Mesenchymal stem cell (in vitro differentiated cells and primary cell): ENCODE results near the gene TTC3.

ENCODE experiments used
- DNase-seq: peaks from one replicate; pipeline ENCODE4 v3.0.0-alpha.2; 2013
- H2AFZ ChIP-seq: one replicate; pipeline ENCODE4 v1.6.1; 2013; ENCODE audit warnings: low read depth, mild to moderate bottlenecking, control low read depth, inconsistent platforms, low read length, moderate library complexity
- H2AK5ac ChIP-seq: 2 replicates; pipeline ENCODE4 v1.6.1; 2013; ENCODE audit warnings: low read length, moderate library complexity, mild to moderate bottlenecking, inconsistent platforms; ENCODE audit not compliant: severe bottlenecking
- H2BK120ac ChIP-seq: one replicate; pipeline ENCODE4 v1.6.1; 2013; ENCODE audit warnings: low read depth, mild to moderate bottlenecking, inconsistent platforms, low read length, moderate library complexity
- H2BK12ac ChIP-seq, 2 experiments: one replicate each; pipeline ENCODE4 v1.6.1; 2013; ENCODE audit warnings: inconsistent platforms in 2 of 2, low read length in 2 of 2, mild to moderate bottlenecking in 2 of 2, moderate library complexity in 2 of 2, control low read depth in 1 of 2
- H2BK15ac ChIP-seq: one replicate; pipeline ENCODE4 v1.6.1; 2013; ENCODE audit warnings: mild to moderate bottlenecking, low read depth, inconsistent platforms; ENCODE audit not compliant: poor library complexity, severe bottlenecking
- H2BK5ac ChIP-seq: 2 replicates; pipeline ENCODE4 v1.6.1; 2013; ENCODE audit warnings: low read depth, mild to moderate bottlenecking, low read length, control low read depth, inconsistent platforms; ENCODE audit not compliant: poor library complexity, severe bottlenecking
- H3K14ac ChIP-seq, 2 experiments: one replicate each; pipeline ENCODE4 v1.6.1; 2013; ENCODE audit warnings: inconsistent platforms in 2 of 2, low read length in 2 of 2, control low read depth in 1 of 2, mild to moderate bottlenecking in 1 of 2, moderate library complexity in 1 of 2
- H3K18ac ChIP-seq, 2 experiments: one replicate each; pipeline ENCODE4 v1.6.1; 2013; ENCODE audit warnings: inconsistent platforms in 2 of 2, low read length in 2 of 2, control low read depth in 1 of 2, low read depth in 1 of 2, mild to moderate bottlenecking in 1 of 2
- H3K23ac ChIP-seq, 2 experiments: one replicate each; pipeline ENCODE4 v1.6.1; 2013; ENCODE audit warnings: inconsistent platforms in 2 of 2, low read length in 2 of 2, mild to moderate bottlenecking in 2 of 2, moderate library complexity in 2 of 2, control low read depth in 1 of 2
- H3K27ac ChIP-seq: 2 replicates; pipeline ENCODE4 v1.5.1; 2013; ENCODE audit warnings: mild to moderate bottlenecking, moderate library complexity, low read length, control low read depth, inconsistent platforms; ENCODE audit not compliant: poor library complexity, severe bottlenecking
- H3K27me3 ChIP-seq, 2 experiments: 2 replicates each; pipeline versions ENCODE4 v1.6.1 to v1.7.0; 2013; ENCODE audit warnings: low read length in 2 of 2, mild to moderate bottlenecking in 2 of 2, moderate library complexity in 2 of 2, control low read depth in 1 of 2, inconsistent platforms in 1 of 2; ENCODE audit not compliant: control insufficient read depth in 1 of 2, insufficient read depth in 1 of 2
- H3K36me3 ChIP-seq, 2 experiments: 2 replicates each; pipeline versions ENCODE4 v1.6.1 to v1.7.0; 2013; ENCODE audit warnings: low read length in 2 of 2, control low read depth in 1 of 2, inconsistent platforms in 1 of 2, low read depth in 1 of 2, mild to moderate bottlenecking in 1 of 2; ENCODE audit not compliant: insufficient read depth in 2 of 2, control insufficient read depth in 1 of 2
- H3K4ac ChIP-seq, 2 experiments: one replicate each; pipeline ENCODE4 v1.6.1; 2013; ENCODE audit warnings: inconsistent platforms in 2 of 2, low read length in 2 of 2, mild to moderate bottlenecking in 2 of 2, moderate library complexity in 2 of 2, control low read depth in 1 of 2, low read depth in 1 of 2
- H3K4me1 ChIP-seq: 2 replicates; pipeline ENCODE4 v1.6.1; 2013; ENCODE audit warnings: low read depth, low read length, control low read depth; ENCODE audit not compliant: control insufficient read depth, insufficient read depth
- H3K4me2 ChIP-seq: 2 replicates; pipeline ENCODE4 v1.6.1; 2013; ENCODE audit warnings: low read length, mild to moderate bottlenecking, inconsistent platforms; ENCODE audit not compliant: poor library complexity, severe bottlenecking
- H3K4me3 ChIP-seq, 2 experiments: 2 replicates each; pipeline versions ENCODE4 v1.5.1 to v1.7.0; 2013; ENCODE audit warnings: low read length in 2 of 2, mild to moderate bottlenecking in 2 of 2, control low read depth in 1 of 2, low read depth in 1 of 2; ENCODE audit not compliant: insufficient read depth in 1 of 2
- H3K79me1 ChIP-seq: replicated peaks from 2 replicates; pipeline ENCODE4 v1.6.1; 2013; ENCODE audit warnings: mild to moderate bottlenecking, control low read depth, low read length, inconsistent platforms; ENCODE audit not compliant: poor library complexity, severe bottlenecking
- H3K9ac ChIP-seq: 2 replicates; pipeline ENCODE4 v1.7.0; 2013; ENCODE audit warnings: mild to moderate bottlenecking, low read length, moderate library complexity
- H3K9me3 ChIP-seq: 2 replicates; pipeline ENCODE4 v1.7.0; 2013; ENCODE audit warnings: mild to moderate bottlenecking, low read length; ENCODE audit not compliant: control insufficient read depth
- H4K8ac ChIP-seq: one replicate; pipeline ENCODE4 v1.6.1; 2013; ENCODE audit warnings: inconsistent platforms, mild to moderate bottlenecking, low read length, moderate library complexity
- H4K91ac ChIP-seq: one replicate; pipeline ENCODE4 v1.6.1; 2013; ENCODE audit warnings: mild to moderate bottlenecking, low read length, inconsistent platforms
- WGBS: methylation state at CpG from one replicate; pipeline ENCODE4 v1.1.7; 2013; ENCODE audit warnings: mixed read lengths; 5-methylcytosine and 5-hydroxymethylcytosine counted together

The TTC3 gene

GRCh38 chr21:37085726-37086125 lies 12.7 kb downstream of the TTC3 start:
- no peak overlapping the region for H4K91ac ChIP-seq
- H3K18ac ChIP-seq, result no peak overlapping the region
- H2AK5ac ChIP-seq, result no peak overlapping the region
- no peak overlapping the region for H2BK120ac ChIP-seq
- H4K8ac ChIP-seq, result no peak overlapping the region
- H3K23ac ChIP-seq, result no peak overlapping the region
- WGBS, result 90% methylated on average over 3 of the region's 3 CpGs
- no peak overlapping the region for H2BK15ac ChIP-seq
- no peak for DNase-seq
- H3K9me3 ChIP-seq, result no peaks in the 10 kb centered on the region
- H3K14ac ChIP-seq, result no peak overlapping the region
- H2AFZ ChIP-seq, result no peak overlapping the region
- H3K9ac ChIP-seq, result no peak overlapping the region
- no peak overlapping the region for H3K4me3 ChIP-seq
- H3K4me2 ChIP-seq, result no peak overlapping the region
- no peak overlapping the region for H2BK12ac ChIP-seq
- H3K27me3 ChIP-seq, result no peaks in the 10 kb centered on the region
- H3K36me3 ChIP-seq, result peaks cover 4 to 19% of the 10 kb centered on the region in 2 experiments
- peaks cover 1% of the 10 kb centered on the region for H3K4me1 ChIP-seq
- H3K27ac ChIP-seq, result no peak overlapping the region
- no peak overlapping the region for H2BK5ac ChIP-seq
- no peak overlapping the region for H3K4ac ChIP-seq
- peaks cover 5% of the 10 kb centered on the region for H3K79me1 ChIP-seq

- no peaks in the 10 kb centered on the region for H3K27me3 ChIP-seq
- no peak overlapping the region for H4K91ac ChIP-seq
- no peak overlapping the region for H3K23ac ChIP-seq
- H3K79me1 ChIP-seq, result peaks cover 6% of the 10 kb centered on the region
- peak; percentile 72 for DNase-seq
- no peak overlapping the region for H3K4me2 ChIP-seq
- no peak overlapping the region for H2BK5ac ChIP-seq
- H3K9me3 ChIP-seq, result no peaks in the 10 kb centered on the region
- no peak overlapping the region for H2BK12ac ChIP-seq
- no peak overlapping the region for H3K4ac ChIP-seq
- no peak overlapping the region for H3K14ac ChIP-seq
- no peak overlapping the region for H3K4me3 ChIP-seq
- no peak overlapping the region for H4K8ac ChIP-seq
- no peak overlapping the region for H2BK15ac ChIP-seq
- no peak overlapping the region for H3K27ac ChIP-seq
- WGBS, result 54% methylated on average over 5 of the region's 5 CpGs
- H2BK120ac ChIP-seq, result no peak overlapping the region
- peaks cover 7 to 28% of the 10 kb centered on the region in 2 experiments for H3K36me3 ChIP-seq
- H3K4me1 ChIP-seq, result peaks cover 1% of the 10 kb centered on the region
- no peak overlapping the region for H2AFZ ChIP-seq
- H3K18ac ChIP-seq, result no peak overlapping the region
- H2AK5ac ChIP-seq, result no peak overlapping the region
- peak overlapping the region; percentile 39 for H3K9ac ChIP-seq
These were observed 14.1 kb downstream of the TTC3 start for GRCh38 chr21:37087188-37087587.

- peaks cover 1% of the 10 kb centered on the region for H3K4me1 ChIP-seq
- H2BK5ac ChIP-seq, result no peak overlapping the region
- H4K91ac ChIP-seq, result no peak overlapping the region
- DNase-seq, result peak; percentile 64
- H3K18ac ChIP-seq, result no peak overlapping the region
- H3K4me3 ChIP-seq, result no peak overlapping the region
- no peak overlapping the region for H2AFZ ChIP-seq
- H3K23ac ChIP-seq, result no peak overlapping the region
- peak overlapping the region; percentile 28 for H3K9ac ChIP-seq
- no peak overlapping the region for H2BK120ac ChIP-seq
- WGBS, result 85% methylated on average over 4 of the region's 5 CpGs
- H3K36me3 ChIP-seq, result peaks cover 7 to 32% of the 10 kb centered on the region in 2 experiments
- no peak overlapping the region for H2AK5ac ChIP-seq
- no peak overlapping the region for H2BK12ac ChIP-seq
- H3K14ac ChIP-seq, result no peak overlapping the region
- no peak overlapping the region for H4K8ac ChIP-seq
- H3K4me2 ChIP-seq, result no peak overlapping the region
- no peak overlapping the region for H3K27ac ChIP-seq
- H3K4ac ChIP-seq, result no peak overlapping the region
- peaks cover 5% of the 10 kb centered on the region for H3K79me1 ChIP-seq
- no peaks in the 10 kb centered on the region for H3K9me3 ChIP-seq
- H2BK15ac ChIP-seq, result no peak overlapping the region
- H3K27me3 ChIP-seq, result no peaks in the 10 kb centered on the region
These were observed 15.2 kb downstream of the TTC3 start for GRCh38 chr21:37088186-37088735.

DNA sequence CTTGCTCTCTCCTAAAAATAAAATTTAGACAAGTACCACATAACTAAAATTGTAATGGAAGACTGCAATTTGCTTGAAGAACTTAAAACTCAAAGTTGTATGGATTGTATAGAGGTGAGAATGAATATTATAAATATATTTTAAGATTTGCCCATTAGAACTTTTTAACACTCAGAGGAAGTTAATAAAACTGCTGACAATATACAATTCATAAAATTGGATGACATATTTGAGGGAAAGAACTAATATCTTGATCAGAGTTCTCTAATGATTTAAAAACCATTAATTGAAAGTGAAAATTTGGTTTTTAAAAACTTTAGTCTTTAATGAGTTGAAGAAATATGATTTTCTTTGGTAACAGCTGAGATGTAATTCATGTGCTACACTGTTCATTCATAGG lies 20.9 kb downstream of the TTC3 start:
- H3K9me3 ChIP-seq, result no peaks in the 10 kb centered on the region
- no peak for DNase-seq

More for the DNA sequence above, 20.9 kb downstream of the TTC3 start:
- Histone ChIP-seq H4K91ac (no peak overlapping the region), H2AK5ac (no peak overlapping the region), H3K14ac (no peak overlapping the region), H3K18ac (no peak overlapping the region), H3K4me3 (no peak overlapping the region), H3K4me1 (no peaks in the 10 kb centered on the region), H2BK5ac (no peak overlapping the region), H3K4me2 (no peak overlapping the region), H3K4ac (no peak overlapping the region), H2BK12ac (no peak overlapping the region), H2BK15ac (no peak overlapping the region), H2BK120ac (no peak overlapping the region), H3K23ac (no peak overlapping the region), H3K9ac (no peak overlapping the region), H4K8ac (no peak overlapping the region), H2AFZ (no peak overlapping the region), H3K36me3 (peaks cover 20 to 71% of the 10 kb centered on the region in 2 experiments), H3K79me1 (peaks cover 11% of the 10 kb centered on the region), H3K27ac (no peak overlapping the region), H3K27me3 (no peaks in the 10 kb centered on the region)
